GM18505 (cell line): ENCODE data around the gene ABI2.
"Not testable (repeated sequence)": the region's sequence is repeated elsewhere in the genome, so short reads cannot be mapped to it uniquely, and the experiment has no call there.

ENCODE experiments used
- ATAC-seq: cut with Tn5 transposase; IDR thresholded peaks from one replicate; pipeline ENCODE4 v1.9.1; 2021; ENCODE audit not compliant: unreplicated experiment
- POLR2A ChIP-seq: IDR thresholded peaks from 4 replicates; pipeline ENCODE4 v1.6.1; 2011; ENCODE audit warnings: borderline replicate concordance; ENCODE audit not compliant: insufficient read depth, insufficient read length; ENCODE audit errors: extremely low read depth

The ABI2 gene

GRCh38 chr2:203327901-203328759 is at the start of gene ABI2:
Gene ABI2 (plus strand): TSS chr2:203328394. CDS start chr2:203328515, 121 bp downstream.
- TF ChIP-seq POLR2A: no peak
- ATAC-seq: peak; percentile 64

GRCh38 chr2:203279288-203279687 is 48.9 kb upstream of the ABI2 start:
- no peak for TF ChIP-seq POLR2A
- no peak for ATAC-seq

DNA sequence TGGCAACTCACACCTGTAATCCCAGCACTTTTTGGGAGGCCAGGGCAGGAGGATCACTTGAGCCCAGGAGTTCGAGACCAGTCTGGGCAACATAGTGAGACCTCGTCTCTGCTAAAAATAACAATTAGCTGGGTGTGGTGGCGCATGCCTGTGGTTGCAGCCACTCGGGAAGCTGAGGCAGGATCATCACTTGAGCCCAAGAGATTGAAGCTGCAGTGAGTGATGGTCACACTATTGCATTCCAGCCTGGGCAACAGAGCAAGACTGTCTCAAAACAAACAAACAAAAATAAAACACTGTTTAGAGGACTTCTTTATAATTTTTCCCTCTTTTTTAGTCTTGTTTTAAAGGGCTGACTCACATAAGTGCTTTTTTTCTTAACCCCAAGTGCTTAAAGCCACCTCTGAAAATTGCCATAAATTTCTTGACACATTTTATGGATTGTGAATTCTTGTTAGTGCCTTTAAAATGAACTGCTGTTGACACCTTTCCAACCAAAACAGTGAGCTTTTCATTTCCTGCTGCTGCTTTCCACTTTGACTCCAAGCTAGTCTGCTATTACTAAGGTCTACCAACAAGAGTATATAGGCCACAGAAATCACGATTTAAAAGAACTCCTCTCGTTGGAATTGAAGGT is 47.6 kb upstream of the ABI2 start:
- no peak for ATAC-seq
- no peak for TF ChIP-seq POLR2A

DNA sequence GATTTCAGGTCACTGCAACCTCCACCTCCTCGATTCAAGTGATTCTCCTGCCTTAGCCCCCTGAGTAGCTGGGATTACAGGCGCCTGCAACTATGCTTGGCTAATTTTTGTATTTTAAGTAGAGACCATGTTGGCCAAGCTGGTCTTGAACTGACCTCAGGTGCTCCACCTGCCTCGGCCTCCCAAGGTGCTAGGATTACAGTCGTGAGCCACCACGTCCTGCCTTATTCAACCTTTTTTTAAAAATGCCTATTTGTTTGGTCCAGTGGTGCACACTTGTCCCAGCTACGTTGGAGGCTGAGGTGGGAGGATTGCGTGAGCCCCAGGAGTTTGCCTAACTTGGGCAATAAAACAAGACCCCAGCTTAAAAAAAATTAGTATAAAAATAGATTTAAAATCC is 46.1 kb upstream of the ABI2 start:
- no peak for TF ChIP-seq POLR2A
- ATAC-seq: no peak

DNA sequence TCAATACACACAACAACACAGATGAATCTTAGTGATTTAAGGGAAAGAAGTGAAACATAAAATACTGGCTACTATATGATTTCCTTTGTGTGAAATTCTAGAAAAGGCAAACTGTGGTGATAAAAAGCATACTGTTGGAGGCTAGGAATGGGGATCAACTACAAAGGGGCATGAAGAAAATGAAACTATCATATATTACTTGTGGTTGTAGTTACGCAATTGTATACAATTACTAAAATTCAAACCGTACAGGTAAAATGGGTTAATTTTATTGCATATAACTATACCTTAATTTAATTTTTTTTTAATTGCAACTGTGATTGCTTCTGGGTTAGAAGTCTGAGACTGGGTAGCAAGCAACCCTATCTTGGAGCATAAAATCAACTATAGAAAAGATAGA is 41.7 kb upstream of the ABI2 start:
- no peak for TF ChIP-seq POLR2A
- ATAC-seq: no peak

GRCh38 chr2:203301667-203302066 is 26.5 kb upstream of the ABI2 start:
- no peak for TF ChIP-seq POLR2A
- no peak for ATAC-seq

- ATAC-seq: not testable (repeated sequence)
Observed at GRCh38 chr2:203302586-203302985, 25.6 kb upstream of the ABI2 start.

- TF ChIP-seq POLR2A: no peak
- no peak for ATAC-seq
Observed at GRCh38 chr2:203310688-203311436, 17.3 kb upstream of the ABI2 start.

DNA sequence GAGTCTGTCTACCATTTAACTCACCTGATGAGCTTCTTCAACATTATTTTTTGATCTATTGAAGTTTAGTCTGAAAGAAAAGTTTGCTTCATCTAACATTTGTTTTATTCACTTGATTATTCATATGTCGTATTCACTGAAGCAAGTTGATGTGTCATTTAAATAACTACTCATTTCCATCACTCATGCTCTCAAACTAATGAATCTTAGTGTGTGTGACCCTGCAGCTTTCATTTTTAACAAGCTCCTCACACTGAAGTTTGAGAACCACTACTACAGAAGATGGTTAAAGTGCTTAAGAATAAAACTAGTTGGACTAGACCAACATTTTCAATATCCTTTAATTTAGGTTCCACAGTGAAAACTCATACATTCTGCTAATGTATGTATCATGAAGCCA is 1.8 kb upstream of the ABI2 start:
- TF ChIP-seq POLR2A: no peak
- no peak for ATAC-seq

- TF ChIP-seq POLR2A: no peak
- no peak for ATAC-seq
Observed at GRCh38 chr2:203327582-203327900, 653 bp upstream of the ABI2 start.

GRCh38 chr2:203328760-203329540 is 756 bp downstream of the ABI2 start:
- no peak for TF ChIP-seq POLR2A
- peak; percentile 52 for ATAC-seq

GRCh38 chr2:203330434-203330833 is 2.2 kb downstream of the ABI2 start:
- no peak for ATAC-seq
- TF ChIP-seq POLR2A: no peak

GRCh38 chr2:203338322-203338721 is 10.1 kb downstream of the ABI2 start:
- no peak for ATAC-seq

More at GRCh38 chr2:203338322-203338721, 10.1 kb downstream of the ABI2 start:
- TF ChIP-seq POLR2A: no peak
